ENCODE data around the gene SLC26A9.

SLC26A9 gene

GRCh38 chr1:205978676-205979075, 35.4 kb upstream of the SLC26A9 start:
- no peak overlapping the region for H3K4me3 ChIP-seq (ENCODE audit: low read depth, low read length)
- H2AFZ ChIP-seq, result no peak overlapping the region
- no peak for TF ChIP-seq CTCF (IDR thresholded peaks at IDR 0.05)
- H3K36me3 ChIP-seq (ENCODE audit: control insufficient read depth, insufficient read depth, low read length), result no peaks in the 10 kb centered on the region
- H3K27me3 ChIP-seq (ENCODE audit: control insufficient read depth, insufficient read depth, low read length), result no peaks in the 10 kb centered on the region
- no peak overlapping the region for H3K4me2 ChIP-seq (ENCODE audit: low read length)
- H3K9me3 ChIP-seq (ENCODE audit: control insufficient read depth, low read length), result no peaks in the 10 kb centered on the region
- H3K4me1 ChIP-seq, result peaks cover 10% of the 10 kb centered on the region
- no peak overlapping the region for H3K27ac ChIP-seq
- H3K79me2 ChIP-seq, result no peaks in the 10 kb centered on the region
- H3K9ac ChIP-seq, result no peak overlapping the region

- TF ChIP-seq CTCF (IDR thresholded peaks at IDR 0.05), result peak; percentile 89
- H3K36me3 ChIP-seq (ENCODE audit: control insufficient read depth, insufficient read depth, low read length), result no peaks in the 10 kb centered on the region
- no peak overlapping the region for H3K9ac ChIP-seq
- H2AFZ ChIP-seq, result no peak overlapping the region
- no peaks in the 10 kb centered on the region for H3K79me2 ChIP-seq
- no peak overlapping the region for H3K4me3 ChIP-seq (ENCODE audit: low read depth, low read length)
- H3K9me3 ChIP-seq (ENCODE audit: control insufficient read depth, low read length), result no peaks in the 10 kb centered on the region
- no peaks in the 10 kb centered on the region for H3K27me3 ChIP-seq (ENCODE audit: control insufficient read depth, insufficient read depth, low read length)
- no peak overlapping the region for H3K27ac ChIP-seq
- peaks cover 3% of the 10 kb centered on the region for H3K4me1 ChIP-seq
- H3K4me2 ChIP-seq (ENCODE audit: low read length), result no peak overlapping the region
Observed at GRCh38 chr1:205977402-205978014, 34.3 kb upstream of the SLC26A9 start.

GRCh38 chr1:205976708-205977401, 33.6 kb upstream of the SLC26A9 start:
- Histone ChIP-seq H3K27me3 (ENCODE audit: control insufficient read depth, insufficient read depth, low read length) (no peaks in the 10 kb centered on the region), H3K9ac (no peak overlapping the region), H3K4me1 (peaks cover 3% of the 10 kb centered on the region), H2AFZ (peak overlapping the region; percentile 11), H3K36me3 (ENCODE audit: control insufficient read depth, insufficient read depth, low read length) (no peaks in the 10 kb centered on the region), H3K79me2 (no peaks in the 10 kb centered on the region), H3K4me3 (ENCODE audit: low read depth, low read length) (no peak overlapping the region), H3K9me3 (ENCODE audit: control insufficient read depth, low read length) (no peaks in the 10 kb centered on the region), H3K27ac (peak overlapping the region; percentile 26), H3K4me2 (ENCODE audit: low read length) (no peak overlapping the region)
- TF ChIP-seq CTCF (IDR thresholded peaks at IDR 0.05), result no peak

- H3K4me2 ChIP-seq (ENCODE audit: low read length), result no peak overlapping the region
- H3K79me2 ChIP-seq, result no peaks in the 10 kb centered on the region
- H3K27ac ChIP-seq, result no peak overlapping the region
- H3K4me1 ChIP-seq, result peaks cover 3% of the 10 kb centered on the region
- no peaks in the 10 kb centered on the region for H3K9me3 ChIP-seq (ENCODE audit: control insufficient read depth, low read length)
- no peak overlapping the region for H3K9ac ChIP-seq
- no peaks in the 10 kb centered on the region for H3K36me3 ChIP-seq (ENCODE audit: control insufficient read depth, insufficient read depth, low read length)
- no peak overlapping the region for H3K4me3 ChIP-seq (ENCODE audit: low read depth, low read length)
- no peaks in the 10 kb centered on the region for H3K27me3 ChIP-seq (ENCODE audit: control insufficient read depth, insufficient read depth, low read length)
- no peak overlapping the region for H2AFZ ChIP-seq
- no peak for TF ChIP-seq CTCF (IDR thresholded peaks at IDR 0.05)
Observed at GRCh38 chr1:205976036-205976435, 32.8 kb upstream of the SLC26A9 start.
